ENCODE measurements around the gene CENPO. TPM values are rescaled to one million over a fixed set of nuclear protein-coding genes. Genes with fewer than 3 reads are reported as not detected.

CENPO gene
- total RNA-seq, 1 donor from 2014 or later: 18.7 TPM

- no peak for DNase-seq (ENCODE audit: low read depth, low spot score)
These were observed 66.9 kb downstream of the CENPO start for GRCh38 chr2:24859968-24860600.

- no peak for DNase-seq (ENCODE audit: low read depth, low spot score)
These were observed 67.4 kb downstream of the CENPO start for GRCh38 chr2:24860631-24861030.

- no peak for DNase-seq (ENCODE audit: low read depth, low spot score)
These were observed 68.3 kb downstream of the CENPO start for GRCh38 chr2:24861500-24861899.

- DNase-seq (ENCODE audit: low read depth, low spot score): no peak
These were observed 70.4 kb downstream of the CENPO start for GRCh38 chr2:24863641-24864040.

- no peak for DNase-seq (ENCODE audit: low read depth, low spot score)
These were observed 73.7 kb downstream of the CENPO start for GRCh38 chr2:24866946-24867345.

- DNase-seq (ENCODE audit: low read depth, low spot score): no peak
These were observed 77.2 kb downstream of the CENPO start for GRCh38 chr2:24870440-24870839.

GRCh38 chr2:24870891-24871705, 77.9 kb downstream of the CENPO start:
- DNase-seq (ENCODE audit: low read depth, low spot score): no peak

- no peak for DNase-seq (ENCODE audit: low read depth, low spot score)
These were observed 78.7 kb downstream of the CENPO start for GRCh38 chr2:24871852-24872333.

Other genes with a start within 250 kb of the CENPO start
- 24.6 and 31.0 TPM in 2 replicates for gene PTRHD1, start within 50 bp of the CENPO start, total RNA-seq
- 30.8 and 35.0 TPM in 2 replicates for gene ADCY3, start 126.8 kb downstream of the CENPO start, total RNA-seq
- gene DNAJC27, start 178.5 kb downstream of the CENPO start, total RNA-seq: 2.2 and 2.4 TPM in 2 replicates
- 0.28 and 0.40 TPM in 2 replicates for gene EFR3B, start 248.7 kb downstream of the CENPO start, total RNA-seq